Measurements from ENCODE around the gene RPS21.

DNA sequence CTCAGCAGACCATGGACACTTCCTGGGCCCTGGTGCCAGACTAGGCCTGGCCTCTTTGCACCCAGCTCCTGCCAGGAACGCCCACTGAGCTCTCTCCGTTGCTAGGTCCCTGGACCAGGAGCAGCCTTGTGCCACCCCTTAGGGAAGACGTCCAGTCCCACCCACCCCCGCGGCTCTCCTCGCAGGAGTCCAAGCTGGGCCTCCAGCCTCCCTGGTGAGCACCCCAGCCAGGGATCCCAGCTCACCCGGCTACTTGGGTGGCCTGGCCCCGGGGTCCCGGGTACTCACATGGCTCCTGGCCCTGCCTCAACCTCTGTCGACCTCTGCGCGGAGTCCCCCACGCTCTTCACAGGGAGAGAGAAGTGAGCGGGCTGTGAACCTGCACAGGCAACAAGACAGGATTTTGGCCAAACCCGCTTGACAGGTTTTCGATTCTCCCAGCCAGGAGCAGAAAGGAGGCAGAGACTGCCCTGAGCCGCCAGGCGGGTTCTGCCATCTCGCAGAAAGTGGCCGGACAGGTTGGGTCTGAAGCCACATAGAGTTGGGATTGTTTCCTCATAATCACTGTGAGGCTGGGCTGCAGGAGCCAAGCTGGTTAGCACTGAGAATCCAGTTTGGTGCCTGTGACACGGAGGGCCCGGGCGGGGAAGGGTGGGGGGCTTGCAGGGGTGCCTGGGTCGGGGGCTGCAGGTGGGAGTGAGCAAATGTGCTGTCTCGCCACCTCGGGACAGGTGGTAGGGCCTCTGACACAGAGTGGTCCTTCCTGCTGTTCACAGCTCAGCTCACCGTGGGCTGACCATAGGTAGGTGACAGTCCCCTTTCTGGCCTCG, 40.5 kb downstream of the RPS21 start, which contains the start of gene RBBP8NL:
- no peak for TF ChIP-seq RFX5 (IDR thresholded peaks at IDR 0.05; ENCODE audit: low read depth, low read length)
- no peak for TF ChIP-seq POLR2A (IDR thresholded peaks at IDR 0.05; ENCODE audit: low read depth, low read length)
- no peak for TF ChIP-seq CHD1 (IDR thresholded peaks at IDR 0.05; ENCODE audit: low read depth, low read length)

Data from IMR-90 (cell line).